ENCODE data around the gene TBC1D1.

Gene TBC1D1

DNA sequence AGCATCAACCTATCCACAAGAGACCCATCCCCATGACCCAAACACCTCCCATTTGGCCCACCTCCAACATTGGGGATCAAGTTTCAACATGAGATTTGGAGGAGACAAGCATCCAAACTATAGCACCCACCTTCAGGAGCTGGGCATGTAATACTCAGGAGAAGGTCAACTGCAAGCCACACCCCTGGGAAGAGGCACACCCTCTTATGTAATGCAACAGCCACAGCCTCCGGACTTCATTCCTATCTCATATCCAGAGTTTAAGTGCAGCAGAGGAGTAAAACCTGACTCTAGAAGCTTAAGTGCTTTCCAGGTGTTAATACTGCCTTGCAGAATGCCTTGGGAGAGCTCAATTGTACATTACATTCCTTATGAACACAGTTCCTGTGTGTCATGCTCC lies 266.7 kb downstream of the TBC1D1 start:
- in situ Hi-C loops (cut with MboI; ENCODE audit: low sequenced_read_pairs), result no loop called here

DNA sequence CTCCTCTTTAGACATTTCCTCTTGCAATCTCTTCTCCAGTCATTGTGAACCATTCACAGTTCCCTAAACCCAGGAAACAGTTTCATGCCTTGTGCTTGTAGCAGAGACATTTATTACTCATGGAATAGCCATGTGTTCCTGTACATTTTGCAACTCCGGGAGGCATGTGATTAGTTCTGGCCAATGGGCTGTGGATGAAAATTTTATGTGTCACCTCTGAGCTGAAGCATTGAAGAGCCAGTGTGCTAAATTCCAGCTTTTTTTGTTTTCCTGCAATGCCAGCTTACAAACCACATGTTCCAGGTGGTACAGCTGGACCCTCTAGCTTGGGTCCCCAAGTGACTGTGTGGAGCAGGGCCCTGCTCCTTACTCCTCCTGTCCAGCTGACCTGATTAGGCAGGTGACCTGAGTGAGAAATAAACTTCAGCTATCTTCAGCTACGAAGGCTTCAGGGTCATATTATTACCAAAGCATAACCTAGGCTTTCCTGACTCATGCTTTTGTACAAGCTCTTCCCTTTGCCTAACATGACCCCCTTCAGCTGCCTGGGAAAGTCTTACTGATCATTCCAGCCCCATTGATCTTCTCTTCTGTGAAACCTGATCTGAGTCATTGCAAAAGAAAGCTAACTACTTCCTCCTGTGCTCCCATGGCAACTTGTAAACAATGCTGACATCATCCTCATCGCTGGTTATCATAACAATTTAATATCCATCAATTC lies 269.8 kb downstream of the TBC1D1 start:
- in situ Hi-C loops (cut with MboI; ENCODE audit: low sequenced_read_pairs), result no loop called here

DNA sequence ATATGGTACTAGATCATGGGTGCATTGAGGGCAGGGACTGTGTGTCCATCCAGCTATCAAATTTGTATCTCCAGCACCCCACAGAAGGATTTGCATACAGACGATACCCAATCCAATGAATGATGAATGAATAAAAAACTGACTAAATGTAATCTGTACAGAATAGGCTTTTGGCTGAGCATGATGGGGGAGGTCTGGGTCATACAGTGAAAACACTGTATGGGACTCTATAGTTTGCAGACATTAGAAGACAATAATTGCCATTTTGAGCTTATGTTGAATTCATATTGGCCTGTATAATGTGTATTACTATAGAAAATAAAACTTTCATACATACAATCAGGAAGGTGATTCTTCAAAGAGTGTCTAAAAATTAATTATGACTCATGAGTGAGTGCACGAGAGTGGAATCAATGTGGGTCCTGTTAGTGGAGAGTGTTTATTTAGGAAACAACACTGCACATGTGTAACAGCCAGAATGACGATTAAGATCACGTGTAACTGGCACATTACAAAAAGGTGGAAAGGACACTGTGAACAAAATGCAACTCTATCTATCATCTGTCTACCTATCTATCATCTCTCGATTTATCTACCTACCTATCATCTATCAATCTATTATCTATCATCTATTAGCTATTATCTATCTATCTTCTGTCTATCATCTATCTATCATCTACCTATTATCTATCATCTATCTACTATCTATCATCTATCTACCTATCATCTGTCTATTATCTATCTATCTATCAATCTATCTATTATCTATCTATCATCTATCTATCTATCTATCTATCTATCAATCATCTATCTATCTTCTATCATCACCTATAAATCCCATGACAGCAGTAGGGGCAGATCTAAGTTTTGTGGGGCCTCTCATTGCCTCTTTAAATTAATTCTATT lies 270.6 kb downstream of the TBC1D1 start:
- in situ Hi-C loops (cut with MboI; ENCODE audit: low sequenced_read_pairs), result no loop called here

DNA sequence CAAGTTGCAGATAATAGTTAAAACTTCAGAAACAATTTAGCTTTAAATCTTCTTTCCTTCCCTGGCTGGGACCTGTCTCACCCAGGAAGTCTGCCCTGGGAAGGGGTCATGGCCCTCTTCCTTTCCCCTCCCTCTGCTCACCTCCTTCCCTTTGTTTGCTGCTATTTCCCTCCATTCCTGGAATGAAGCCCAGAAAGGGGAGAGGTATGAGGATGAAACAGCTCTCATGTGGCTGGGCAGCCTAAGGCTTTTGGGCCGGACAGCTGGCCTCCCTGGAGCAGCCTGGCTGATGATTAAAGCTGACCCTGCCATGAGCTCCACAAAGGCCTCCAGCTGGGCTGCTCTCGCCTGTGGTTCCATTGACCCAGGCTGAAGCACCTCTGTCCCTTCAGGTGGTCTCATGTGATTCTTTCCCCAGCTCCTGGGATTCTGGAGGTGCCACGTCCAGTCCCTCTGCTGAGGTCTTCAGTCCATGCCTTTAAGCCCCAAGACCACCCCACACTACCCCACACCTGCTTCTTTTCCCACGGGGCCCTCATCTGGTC lies 271.4 kb downstream of the TBC1D1 start:
- in situ Hi-C loops (cut with MboI; ENCODE audit: low sequenced_read_pairs), result no loop called here

DNA sequence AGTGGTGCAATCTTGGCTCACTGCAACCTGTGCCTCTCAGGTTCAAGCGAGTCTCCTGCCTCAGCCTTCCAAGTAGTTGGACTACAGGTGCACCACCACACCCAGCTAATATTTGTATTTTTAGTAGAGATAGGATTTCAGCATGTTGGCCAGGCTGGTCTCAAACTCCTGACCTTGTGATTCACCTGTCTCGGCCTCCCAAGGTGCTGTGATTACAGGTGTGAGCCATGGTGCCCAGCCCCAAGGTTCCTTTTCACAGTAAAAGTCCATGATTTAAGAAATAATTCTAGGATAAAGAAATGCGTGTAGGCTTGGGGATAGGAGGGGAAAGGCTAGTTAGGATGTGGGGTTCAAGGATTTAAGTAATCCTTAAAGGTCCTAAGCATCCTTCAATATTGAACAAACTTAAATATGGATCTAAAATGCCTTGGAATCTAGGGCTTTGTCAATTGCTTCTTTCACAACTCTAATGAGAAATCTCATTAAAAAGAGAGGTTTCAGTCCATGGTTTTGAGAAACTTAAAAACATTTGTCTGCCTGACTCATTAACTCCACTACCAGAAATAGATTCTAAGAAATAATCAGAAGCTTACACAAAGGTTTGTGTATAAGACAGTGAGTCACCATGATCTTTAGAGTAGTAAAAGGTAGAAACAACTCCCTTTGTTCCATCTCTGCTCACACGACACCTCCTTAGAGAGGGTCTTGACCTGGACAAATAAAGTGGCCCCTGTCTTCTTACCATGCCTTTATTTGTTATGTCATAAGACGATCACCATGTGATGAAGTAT lies 272.5 kb downstream of the TBC1D1 start:
- in situ Hi-C loops (cut with MboI; ENCODE audit: low sequenced_read_pairs), result no loop called here

DNA sequence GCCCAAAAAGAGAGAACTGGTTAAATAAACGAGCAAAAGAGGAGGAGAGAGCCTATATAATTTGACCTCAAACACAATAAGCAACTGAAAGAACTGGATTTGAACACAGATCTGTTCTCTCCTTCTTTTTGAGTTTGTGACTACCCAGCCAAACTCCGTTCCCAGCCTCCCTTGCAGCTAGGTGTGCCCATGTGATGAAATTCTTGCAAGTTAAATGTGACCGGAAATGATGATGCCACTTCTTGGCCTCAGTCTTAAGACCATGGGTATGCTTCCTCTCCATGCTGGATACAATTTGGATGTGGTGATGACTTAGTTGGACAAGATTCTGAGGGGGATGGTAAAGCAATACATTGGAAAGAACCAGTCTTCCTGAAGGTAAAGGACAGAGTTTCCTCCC lies 273.5 kb downstream of the TBC1D1 start:
- in situ Hi-C loops (cut with MboI; ENCODE audit: low sequenced_read_pairs), result no loop called here

DNA sequence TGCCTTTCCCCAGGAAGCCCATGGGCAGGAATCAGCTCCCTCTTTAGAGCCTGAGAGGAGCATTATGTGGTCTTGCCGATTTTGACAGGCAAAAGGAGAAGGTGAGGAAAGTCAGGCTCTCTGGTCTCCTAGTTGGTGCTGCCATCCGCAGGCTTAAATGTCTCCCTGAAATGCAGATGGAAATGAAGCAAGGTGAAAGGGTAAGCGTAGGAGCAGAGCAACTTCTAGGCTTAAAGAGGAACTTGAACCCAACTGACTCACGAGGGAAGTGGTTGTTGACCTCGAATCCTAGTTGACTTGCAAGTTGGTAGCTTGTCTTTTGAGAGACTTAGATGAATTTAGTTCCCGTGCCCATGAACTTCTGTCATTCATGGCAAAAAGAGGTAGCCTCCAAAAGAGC lies 275.2 kb downstream of the TBC1D1 start:
- in situ Hi-C loops (cut with MboI; ENCODE audit: low sequenced_read_pairs), result no loop called here

DNA sequence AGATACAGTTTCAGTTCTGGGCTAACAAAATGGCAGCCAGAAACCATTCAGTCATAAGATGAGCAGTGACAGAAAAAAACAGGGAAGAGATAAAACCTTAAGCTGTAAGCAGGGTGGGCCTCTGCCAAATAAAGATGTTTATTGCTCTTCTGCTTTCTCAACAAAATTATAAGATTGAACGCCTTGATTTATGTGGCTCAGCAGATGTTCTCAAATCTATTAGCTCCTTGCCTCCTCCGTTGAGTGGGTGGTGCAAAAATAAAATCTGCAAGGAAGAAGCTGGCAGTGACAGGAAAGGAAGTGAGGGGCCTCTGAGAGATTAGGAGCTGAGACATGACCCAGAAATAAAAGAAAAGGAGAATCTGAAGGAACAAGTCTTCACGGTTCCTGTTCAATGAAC lies 275.9 kb downstream of the TBC1D1 start:
- in situ Hi-C loops (cut with MboI; ENCODE audit: low sequenced_read_pairs), result no loop called here

DNA sequence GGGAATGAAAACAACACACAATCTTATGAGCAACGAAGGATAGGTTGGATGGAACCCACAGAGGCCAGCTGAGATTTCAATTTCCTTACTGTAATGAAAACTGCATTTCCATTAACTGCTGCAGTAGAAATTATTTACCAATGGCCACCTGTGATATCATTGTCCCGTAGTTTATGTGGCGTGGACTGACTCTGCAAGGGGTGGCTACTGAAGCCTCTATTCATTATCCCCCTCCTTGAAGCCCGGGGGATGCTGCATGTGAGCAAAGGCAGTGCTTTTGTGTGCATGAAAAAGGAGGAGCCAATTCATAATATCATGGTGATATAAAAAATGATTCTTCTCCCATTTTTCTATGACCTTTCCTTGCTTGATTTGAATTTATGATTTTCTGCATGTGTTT lies 277.1 kb downstream of the TBC1D1 start:
- in situ Hi-C loops (cut with MboI; ENCODE audit: low sequenced_read_pairs), result no loop called here

DNA sequence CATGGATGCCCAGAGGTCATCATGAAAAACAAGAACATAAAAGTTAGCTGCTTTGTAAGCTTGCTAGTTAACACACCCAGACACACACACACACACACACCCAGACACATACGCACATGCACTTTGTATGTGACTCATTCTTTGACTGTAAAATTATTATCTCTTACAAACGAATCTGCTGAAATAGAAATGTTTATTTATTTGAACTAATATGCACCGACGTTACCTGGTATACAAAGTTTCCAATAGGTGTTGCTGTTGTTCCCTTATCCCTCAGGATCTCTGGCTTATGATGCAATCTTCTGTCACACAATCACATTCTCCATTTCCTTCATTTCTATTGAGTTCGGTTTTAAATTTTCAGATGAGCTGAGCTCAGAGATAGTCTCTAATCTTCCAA lies 278.6 kb downstream of the TBC1D1 start:
- in situ Hi-C loops (cut with MboI; ENCODE audit: low sequenced_read_pairs), result no loop called here

DNA sequence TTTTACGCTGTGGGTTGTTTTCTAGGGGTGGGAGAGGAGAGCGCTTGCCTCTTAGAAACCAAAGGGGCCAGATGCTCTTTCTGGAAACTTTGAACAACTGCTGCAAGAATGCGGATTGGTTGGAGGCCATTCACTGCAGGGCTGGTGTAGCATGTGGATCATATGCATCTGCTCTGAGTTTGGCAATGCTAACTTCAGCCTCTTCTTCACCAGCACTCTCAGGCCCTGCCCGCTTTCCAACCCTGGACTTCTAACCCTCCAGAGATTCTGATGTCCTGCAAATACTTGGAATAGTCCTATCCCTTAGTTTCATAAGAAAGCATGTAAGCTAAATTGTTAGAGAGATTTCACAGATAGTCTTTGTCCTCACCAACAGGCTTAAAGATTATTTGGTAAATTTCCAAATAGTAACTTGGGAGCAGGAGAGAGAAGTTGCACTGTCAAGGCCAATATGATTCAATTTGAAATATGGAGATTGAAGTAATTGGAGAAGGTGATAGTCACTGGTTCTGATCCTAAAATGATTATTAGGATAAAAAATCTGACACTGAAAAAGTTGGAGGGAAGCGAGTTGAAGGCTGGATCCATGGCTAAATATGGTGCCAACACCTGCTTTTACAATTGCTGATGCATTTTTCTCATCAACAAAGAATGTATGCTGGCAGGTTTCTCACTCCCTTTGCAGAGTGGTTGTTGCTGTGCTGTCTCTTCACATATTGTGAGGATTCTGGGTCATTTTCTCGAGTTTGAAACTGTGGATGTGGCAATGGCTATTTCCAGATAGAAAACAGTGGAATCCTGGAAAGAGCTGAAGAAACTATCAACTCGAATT lies 279.7 kb downstream of the TBC1D1 start:
- in situ Hi-C loops (cut with MboI; ENCODE audit: low sequenced_read_pairs), result loop anchor here (10.0 kb wide), 1 partner anchor 96 kb away; no protein-coding TSS in a partner anchor

DNA sequence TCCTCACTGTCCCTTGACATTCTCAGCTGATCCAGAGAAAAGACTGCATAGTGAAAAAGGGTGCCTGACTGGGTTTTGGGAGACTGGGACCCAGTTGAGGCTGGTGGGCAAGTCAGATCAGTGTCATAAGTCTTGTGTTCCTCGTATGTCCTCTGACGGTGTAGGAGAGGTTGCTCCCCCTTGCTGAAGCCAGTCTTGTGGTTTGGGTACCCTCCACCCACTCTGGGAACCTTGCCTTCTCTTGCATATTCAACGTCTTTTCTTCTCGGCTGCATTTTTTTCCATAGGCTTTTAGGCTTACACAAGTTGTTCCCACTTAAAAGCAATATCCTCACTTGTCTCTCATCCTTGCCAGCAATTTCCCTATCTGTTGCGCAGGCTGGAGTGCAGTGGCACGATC lies 281.2 kb downstream of the TBC1D1 start:
- in situ Hi-C loops (cut with MboI; ENCODE audit: low sequenced_read_pairs), result loop anchor here (10.0 kb wide), 1 partner anchor 97 kb away; no protein-coding TSS in a partner anchor

DNA sequence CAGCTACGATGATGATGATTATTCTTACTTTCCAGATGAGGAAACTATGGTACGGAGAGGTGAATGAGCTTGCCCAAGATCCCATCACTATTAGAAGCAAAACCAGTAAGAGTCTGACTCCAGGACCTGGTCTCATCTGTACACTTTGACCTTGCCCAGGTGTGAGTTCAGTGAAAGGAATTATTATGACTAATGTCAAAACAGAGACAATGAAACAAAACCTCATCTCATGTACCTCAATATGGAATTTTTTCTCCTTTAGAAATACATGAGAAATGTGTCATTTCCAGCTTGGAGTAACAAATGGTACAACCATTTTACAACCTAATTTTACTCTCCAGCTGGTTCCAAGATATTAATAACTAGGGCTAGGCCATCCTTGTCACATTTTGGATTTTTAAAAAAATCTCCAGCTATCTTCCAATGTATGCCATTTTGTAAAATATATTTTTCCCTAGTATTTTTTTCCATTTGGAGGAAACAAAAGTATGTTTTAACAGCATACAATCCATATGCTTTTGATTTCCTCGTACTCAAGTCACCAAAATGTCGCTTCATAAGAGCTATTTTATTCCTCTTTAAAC lies 283.1 kb downstream of the TBC1D1 start:
- in situ Hi-C loops (cut with MboI; ENCODE audit: low sequenced_read_pairs), result loop anchor here (10.0 kb wide), 1 partner anchor 99 kb away; no protein-coding TSS in a partner anchor

DNA sequence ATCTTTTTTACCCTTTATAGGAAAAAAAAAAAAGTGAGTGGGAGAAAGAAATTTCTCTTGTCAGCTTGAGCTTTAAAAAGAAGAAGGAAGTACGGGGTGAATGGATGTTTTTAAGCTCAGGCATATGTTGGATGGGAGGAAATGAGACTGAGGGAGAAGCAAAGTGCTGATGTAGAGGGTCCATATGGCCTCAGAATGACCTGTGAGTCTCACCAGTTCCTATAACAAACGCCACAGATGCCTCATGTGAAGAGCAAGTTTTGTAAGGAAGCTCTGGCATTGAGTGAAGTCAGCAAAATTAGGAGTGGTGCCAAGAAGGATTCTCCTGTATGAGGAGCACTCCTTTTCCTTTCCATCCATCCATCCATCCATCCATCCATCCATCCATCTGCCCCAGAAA lies 283.9 kb downstream of the TBC1D1 start:
- in situ Hi-C loops (cut with MboI; ENCODE audit: low sequenced_read_pairs), result loop anchor here (10.0 kb wide), 1 partner anchor 100 kb away; no protein-coding TSS in a partner anchor

DNA sequence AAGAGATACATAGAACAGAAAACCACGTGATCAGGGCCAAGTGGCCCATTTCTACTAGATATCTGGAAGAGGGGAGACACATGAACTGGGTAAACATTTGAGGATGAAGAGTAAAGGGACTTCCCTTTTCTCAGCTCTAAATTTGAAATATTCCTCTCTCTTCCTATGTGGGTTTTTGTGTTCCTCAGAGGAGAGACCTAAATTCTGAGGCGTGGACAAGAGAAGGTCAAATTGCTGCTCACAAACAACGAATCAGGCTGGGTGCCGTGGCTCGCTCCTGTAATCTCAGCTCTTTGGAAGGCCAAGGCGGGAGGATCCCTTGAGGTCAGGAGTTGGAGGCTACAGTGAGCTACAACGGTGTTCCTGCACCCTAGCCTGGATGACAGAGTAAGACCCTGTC lies 285.3 kb downstream of the TBC1D1 start:
- in situ Hi-C loops (cut with MboI; ENCODE audit: low sequenced_read_pairs), result loop anchor here (10.0 kb wide), 1 partner anchor 101 kb away; no protein-coding TSS in a partner anchor

DNA sequence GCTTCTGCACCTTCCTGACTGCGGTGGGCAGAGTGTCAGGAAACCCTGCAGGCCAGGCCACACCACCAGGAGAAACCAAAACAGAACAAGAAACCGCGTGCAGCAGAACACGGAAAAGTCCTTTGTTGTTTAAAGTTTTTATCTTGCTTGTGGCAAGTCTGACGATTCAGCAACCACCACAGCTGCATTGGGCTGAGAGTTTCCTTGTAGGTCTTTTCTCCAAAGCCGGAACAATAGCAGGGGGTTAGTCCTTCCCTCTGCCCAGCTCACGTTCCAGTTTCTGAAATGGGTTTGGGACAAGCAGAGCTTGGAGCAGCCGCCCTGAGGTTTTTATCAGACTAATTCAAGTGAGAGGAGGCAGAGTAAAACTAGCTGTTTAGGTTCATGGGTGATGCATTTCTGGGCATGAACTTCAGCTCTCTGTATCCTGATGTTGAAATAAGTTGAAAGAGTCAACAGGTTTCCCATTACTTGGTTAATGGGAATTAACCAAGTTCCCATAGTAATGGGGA lies 286.2 kb downstream of the TBC1D1 start:
- in situ Hi-C loops (cut with MboI; ENCODE audit: low sequenced_read_pairs), result loop anchor here (10.0 kb wide), 1 partner anchor 102 kb away; no protein-coding TSS in a partner anchor

DNA sequence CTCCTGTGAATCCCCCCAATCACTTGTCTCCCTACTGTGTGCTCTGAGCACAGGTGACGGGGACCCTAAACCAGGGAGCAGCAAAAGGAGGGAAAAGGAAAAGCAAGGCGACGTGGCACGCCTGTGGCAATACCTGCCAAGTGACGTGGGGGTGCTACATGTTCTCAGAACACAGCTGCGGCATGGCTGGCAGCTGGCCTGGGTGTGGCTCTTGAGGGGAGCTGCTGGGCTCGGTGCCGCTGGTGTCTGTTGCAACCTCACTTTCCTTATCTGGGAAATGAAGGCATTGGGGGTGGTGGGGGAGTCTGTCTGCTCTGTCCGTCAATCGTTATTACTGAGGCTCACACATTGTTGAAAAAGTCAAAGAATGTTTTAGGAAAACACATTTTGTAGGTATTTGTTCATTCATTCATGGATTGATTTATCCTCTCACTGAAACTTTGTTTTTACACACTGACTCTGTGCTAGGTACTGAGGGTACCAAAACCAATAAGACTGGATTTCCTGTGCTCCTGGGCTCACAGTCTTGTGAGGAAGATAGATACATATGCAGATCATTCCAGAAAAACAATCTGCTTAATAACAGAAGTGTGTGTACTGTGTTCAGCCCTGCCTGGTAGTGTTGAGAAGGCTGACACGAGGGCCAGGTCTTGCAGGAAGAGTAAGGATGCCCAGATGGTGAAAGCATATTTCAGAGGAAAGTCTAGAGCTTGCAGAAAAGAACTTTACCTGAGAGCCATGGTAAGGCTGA lies 286.9 kb downstream of the TBC1D1 start:
- in situ Hi-C loops (cut with MboI; ENCODE audit: low sequenced_read_pairs), result loop anchor here (10.0 kb wide), 1 partner anchor 103 kb away; no protein-coding TSS in a partner anchor

DNA sequence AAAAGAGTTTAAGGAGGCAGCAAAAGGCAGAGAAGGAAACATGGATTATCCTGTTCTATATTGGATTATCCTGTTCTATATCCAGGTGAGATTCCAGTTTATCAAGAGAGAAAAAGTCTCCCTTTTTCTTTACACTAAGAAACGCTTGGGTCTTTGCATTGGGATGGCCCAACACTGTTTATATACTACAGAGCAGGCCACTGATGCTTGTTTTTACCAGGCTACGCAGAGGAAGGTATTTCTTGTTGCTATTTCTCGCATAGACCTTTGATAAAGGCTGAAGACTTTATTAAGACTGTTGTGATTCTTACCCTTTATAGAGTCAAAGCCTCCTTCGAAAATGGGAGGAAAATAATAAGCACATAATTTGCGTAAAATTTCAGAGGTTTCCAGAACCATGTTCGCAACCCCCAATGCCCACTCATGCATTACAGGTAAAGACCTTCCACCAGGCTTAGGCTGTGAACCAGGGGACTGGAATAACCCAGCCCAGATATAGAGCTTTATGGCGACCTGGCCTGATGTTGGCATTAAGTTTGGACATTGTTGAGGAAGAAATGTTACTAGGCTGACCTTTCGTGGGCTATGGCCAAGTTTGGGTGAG lies 287.6 kb downstream of the TBC1D1 start:
- in situ Hi-C loops (cut with MboI; ENCODE audit: low sequenced_read_pairs), result loop anchor here (10.0 kb wide), 1 partner anchor 104 kb away; no protein-coding TSS in a partner anchor
